Activated CD8-positive, alpha-beta T cell treated with anti-CD3 and anti-CD28 coated beads for 36 hours (primary cell): ENCODE measurements around the gene USP50. TPM values are rescaled to one million over a fixed set of nuclear protein-coding genes. Genes with fewer than 3 reads are reported as not detected.

Experiments used
- ATAC-seq: fragments of 200-7000 bp; cut with Tn5 transposase; one replicate; pipeline ENCODE4 v1.10.0; 2021; ENCODE audit warnings: mild to moderate bottlenecking, moderate library complexity
- CTCF ChIA-PET: fragments of 350-600 bp; sonication (Branson Sonifier 250); formaldehyde crosslinking; loops from one replicate; lab custom pipeline; 2021; ENCODE audit warnings: antibody characterized with exemption; lab: Charles Lee
- POLR2A ChIA-PET: fragments of 350-600 bp; sonication (Branson Sonifier 250); formaldehyde crosslinking; loops from one replicate; lab custom pipeline; 2021; ENCODE audit warnings: antibody characterized with exemption; lab: Charles Lee
- DNase-seq: peaks from one replicate; pipeline ENCODE4 v3.0.0-alpha.2; 2020
- H3K27ac Mint-ChIP-seq: one replicate; pipeline ENCODE4 v1.8.0; 2021; ENCODE audit warnings: mild to moderate bottlenecking, mixed read lengths
- H3K27me3 Mint-ChIP-seq: one replicate; pipeline ENCODE4 v1.8.0; 2021; ENCODE audit warnings: mixed read lengths
- H3K36me3 Mint-ChIP-seq: one replicate; pipeline ENCODE4 v1.8.0; 2021; ENCODE audit warnings: low read depth, mixed read lengths
- H3K4me1 Mint-ChIP-seq: one replicate; pipeline ENCODE4 v1.8.0; 2021; ENCODE audit warnings: low read depth, mixed read lengths
- H3K4me3 Mint-ChIP-seq: one replicate; pipeline ENCODE4 v1.8.0; 2021; ENCODE audit warnings: mild to moderate bottlenecking, moderate library complexity, mixed read lengths
- H3K9me3 Mint-ChIP-seq: one replicate; pipeline ENCODE4 v1.8.0; 2021; ENCODE audit warnings: mixed read lengths
- intact Hi-C: fragments of 100-400 bp; cut with micrococcal nuclease; formaldehyde crosslinking; loops from one replicate; pipeline ENCODE4 v1.10.0; 2022
- total RNA-seq, 2 experiments: library from RNA; stranded (reverse); gene quantifications; one replicate each; pipeline ENCODE4 v1.2.3, GENCODE V29; 2021
- TF ChIP-seq, protein P1 (sequence below): fragments of 200-600 bp; IDR thresholded peaks from one replicate; pipeline ENCODE4 v1.8.0; 2022; ENCODE audit warnings: antibody characterized with exemption, mild to moderate bottlenecking

USP50 gene
- total RNA-seq, 2 experiments from 2014 or later = not detected

DNA sequence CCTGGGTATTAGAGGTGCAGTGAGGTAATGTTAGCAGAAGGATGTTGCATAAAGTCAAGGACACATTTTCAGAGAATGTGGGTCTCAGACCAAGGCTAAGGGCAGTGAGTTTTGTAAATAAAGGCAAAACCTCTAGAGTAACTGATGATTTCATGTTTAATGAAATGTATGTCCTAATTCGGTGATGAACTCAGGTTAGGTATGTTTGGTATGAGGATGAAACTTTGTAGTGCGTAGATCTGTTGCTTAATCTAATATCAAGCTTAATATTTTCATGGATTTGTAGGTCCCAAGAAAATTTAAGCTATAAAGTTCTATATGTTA is 3.6 kb downstream of the USP50 start:
- intact Hi-C loops = no loop called here
- DNase-seq (no peak), ATAC-seq (no peak)
- no peaks in the 10 kb centered on the region for H3K4me1 Mint-ChIP-seq
- ChIA-PET CTCF (interaction anchor here (1.2 to 1.5 kb wide), 2 partner anchors 12 to 343 kb away, joined by 4 to 7 read pairs; no protein-coding TSS in a partner anchor), POLR2A (interaction anchor here (2.1 kb wide), 1 partner anchor 8 kb away, joined by 7 read pairs; no protein-coding TSS in a partner anchor)
- H3K27ac Mint-ChIP-seq = no peak overlapping the region
- no peaks in the 10 kb centered on the region for H3K36me3 Mint-ChIP-seq
- H3K27me3 Mint-ChIP-seq = peaks cover 3% of the 10 kb centered on the region
- no peaks in the 10 kb centered on the region for H3K9me3 Mint-ChIP-seq
- H3K4me3 Mint-ChIP-seq = no peak overlapping the region
- TF ChIP-seq, protein P1, sequence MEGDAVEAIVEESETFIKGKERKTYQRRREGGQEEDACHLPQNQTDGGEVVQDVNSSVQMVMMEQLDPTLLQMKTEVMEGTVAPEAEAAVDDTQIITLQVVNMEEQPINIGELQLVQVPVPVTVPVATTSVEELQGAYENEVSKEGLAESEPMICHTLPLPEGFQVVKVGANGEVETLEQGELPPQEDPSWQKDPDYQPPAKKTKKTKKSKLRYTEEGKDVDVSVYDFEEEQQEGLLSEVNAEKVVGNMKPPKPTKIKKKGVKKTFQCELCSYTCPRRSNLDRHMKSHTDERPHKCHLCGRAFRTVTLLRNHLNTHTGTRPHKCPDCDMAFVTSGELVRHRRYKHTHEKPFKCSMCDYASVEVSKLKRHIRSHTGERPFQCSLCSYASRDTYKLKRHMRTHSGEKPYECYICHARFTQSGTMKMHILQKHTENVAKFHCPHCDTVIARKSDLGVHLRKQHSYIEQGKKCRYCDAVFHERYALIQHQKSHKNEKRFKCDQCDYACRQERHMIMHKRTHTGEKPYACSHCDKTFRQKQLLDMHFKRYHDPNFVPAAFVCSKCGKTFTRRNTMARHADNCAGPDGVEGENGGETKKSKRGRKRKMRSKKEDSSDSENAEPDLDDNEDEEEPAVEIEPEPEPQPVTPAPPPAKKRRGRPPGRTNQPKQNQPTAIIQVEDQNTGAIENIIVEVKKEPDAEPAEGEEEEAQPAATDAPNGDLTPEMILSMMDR = no peak

DNA sequence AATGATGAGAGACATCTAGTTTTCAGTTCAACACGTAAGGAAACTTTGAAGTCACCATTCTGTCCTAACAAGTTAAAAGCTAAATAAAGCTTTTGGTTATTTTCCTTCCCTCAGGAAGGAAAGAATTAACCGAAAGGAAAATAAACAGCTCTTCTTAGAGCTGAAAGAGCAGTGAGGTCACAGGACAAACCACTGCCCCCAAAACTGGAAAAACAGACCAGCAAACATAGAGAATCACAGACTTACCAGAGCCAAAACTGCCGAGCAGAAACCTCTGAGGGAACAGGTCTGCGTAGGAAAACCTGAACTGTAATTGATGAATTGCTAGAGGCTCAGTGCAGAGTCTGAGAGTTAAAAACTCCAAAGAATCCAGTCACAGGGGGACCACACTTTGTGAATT is 14.7 kb downstream of the USP50 start:
- TF ChIP-seq, protein P1 = no peak
- no peak for DNase-seq
- H3K4me1 Mint-ChIP-seq = peaks cover 8% of the 10 kb centered on the region
- no peak overlapping the region for H3K4me3 Mint-ChIP-seq
- intact Hi-C loops = no loop called here
- ATAC-seq = no peak
- no peaks in the 10 kb centered on the region for H3K36me3 Mint-ChIP-seq
- H3K27me3 Mint-ChIP-seq = peaks cover 1% of the 10 kb centered on the region
- POLR2A ChIA-PET = no interaction called here
- H3K27ac Mint-ChIP-seq = peak overlapping the region; percentile 47
- CTCF ChIA-PET = interaction anchor here (0.8 to 1.8 kb wide), 2 partner anchors 9 to 11 kb away, joined by 3 to 7 read pairs; no protein-coding TSS in a partner anchor
- H3K9me3 Mint-ChIP-seq = peaks cover 3% of the 10 kb centered on the region

DNA sequence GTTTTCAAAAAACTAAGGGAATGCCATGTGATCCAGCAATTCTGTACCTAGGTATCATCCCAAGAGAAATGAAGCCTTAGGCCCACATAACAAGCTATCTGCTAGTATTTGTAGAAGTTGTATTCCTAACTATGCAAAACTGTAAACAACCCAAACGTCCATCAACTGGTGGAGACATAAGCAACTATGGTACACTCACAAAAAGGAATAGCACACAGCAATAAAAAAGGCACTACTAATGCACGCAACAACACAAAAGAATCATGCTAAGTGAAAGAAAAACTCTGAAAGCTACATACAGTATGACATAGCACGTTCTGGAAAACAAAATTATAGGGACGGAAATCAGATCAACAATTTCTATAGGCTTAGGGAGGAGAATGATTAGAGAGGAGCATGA is 15.3 kb downstream of the USP50 start:
- intact Hi-C loops = no loop called here
- ATAC-seq (no peak), DNase-seq (no peak)
- Mint-ChIP-seq H3K27me3 (peaks cover 1% of the 10 kb centered on the region), H3K9me3 (peaks cover 3% of the 10 kb centered on the region), H3K4me1 (peaks cover 8% of the 10 kb centered on the region), H3K27ac (no peak overlapping the region), H3K4me3 (no peak overlapping the region), H3K36me3 (no peaks in the 10 kb centered on the region)
- CTCF ChIA-PET = interaction anchor here (0.8 to 1.8 kb wide), 3 partner anchors 9 to 28 kb away, joined by 3 to 7 read pairs (median 3); no protein-coding TSS in a partner anchor
- TF ChIP-seq, protein P1 = no peak
- POLR2A ChIA-PET = no interaction called here

DNA sequence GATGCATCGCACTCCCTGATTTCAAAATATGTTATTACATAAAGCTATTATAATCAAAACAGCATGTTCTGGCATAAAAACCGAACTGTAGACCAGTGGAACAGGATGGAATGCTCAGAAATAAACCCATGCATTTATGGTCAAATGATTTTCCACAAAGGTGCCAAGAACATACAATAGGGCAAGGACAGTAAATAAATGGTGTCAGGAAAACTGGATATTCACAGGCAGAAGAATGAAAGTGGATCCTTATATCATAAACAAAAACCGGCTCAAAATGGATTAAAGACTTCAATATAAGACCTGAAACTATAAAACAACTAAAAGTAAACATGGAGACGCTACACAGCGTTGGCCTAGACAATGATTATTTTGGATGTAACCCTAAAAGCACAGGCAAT is 22.6 kb downstream of the USP50 start:
- DNase-seq (no peak), ATAC-seq (no peak)
- H3K9me3 Mint-ChIP-seq = no peaks in the 10 kb centered on the region
- no peaks in the 10 kb centered on the region for H3K36me3 Mint-ChIP-seq
- H3K4me1 Mint-ChIP-seq = no peaks in the 10 kb centered on the region
- H3K4me3 Mint-ChIP-seq = no peak overlapping the region
- H3K27me3 Mint-ChIP-seq = no peaks in the 10 kb centered on the region
- CTCF ChIA-PET = no interaction called here
- intact Hi-C loops = no loop called here
- TF ChIP-seq, protein P1 = no peak
- POLR2A ChIA-PET = no interaction called here
- no peak overlapping the region for H3K27ac Mint-ChIP-seq

DNA sequence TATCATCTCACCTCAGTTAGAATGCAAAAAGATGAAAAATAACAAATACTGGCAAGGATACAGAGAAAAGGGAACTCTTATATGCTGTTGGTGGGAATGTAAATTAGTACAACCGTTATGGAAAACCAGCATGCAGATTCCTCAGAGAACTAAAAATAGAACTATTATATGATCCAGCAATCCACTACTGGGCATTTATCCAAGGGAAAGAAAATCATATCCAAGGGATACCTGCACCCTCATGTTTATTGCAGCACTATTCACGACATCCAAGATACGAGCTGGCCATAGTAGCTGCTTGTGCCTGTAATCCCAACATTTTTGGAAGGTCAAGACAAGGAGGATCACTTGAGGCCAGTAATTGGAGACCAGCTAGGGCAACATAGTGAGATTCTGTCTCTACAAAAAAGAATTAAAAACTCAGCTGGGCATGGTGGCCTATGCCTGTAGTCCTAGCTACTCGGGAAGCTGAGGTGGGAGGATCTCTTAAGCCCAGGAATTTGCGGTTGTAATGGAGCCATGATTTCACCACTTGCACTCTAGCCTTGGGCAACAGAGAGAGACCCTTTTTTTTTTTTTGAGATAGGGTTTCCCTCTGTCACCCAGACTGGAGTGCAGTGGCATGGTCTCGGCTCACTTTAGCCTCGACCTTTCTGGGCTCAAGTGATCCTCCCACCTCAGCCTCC is 26.6 kb downstream of the USP50 start:
- ChIA-PET CTCF (interaction anchor here (0.7 kb wide), 1 partner anchor 61 kb away, joined by 3 read pairs; no protein-coding TSS in a partner anchor), POLR2A (no interaction called here)
- intact Hi-C loops = no loop called here
- peaks cover 2% of the 10 kb centered on the region for H3K9me3 Mint-ChIP-seq
- no peak for ATAC-seq
- H3K4me1 Mint-ChIP-seq = no peaks in the 10 kb centered on the region
- H3K27me3 Mint-ChIP-seq = no peaks in the 10 kb centered on the region
- no peak overlapping the region for H3K27ac Mint-ChIP-seq
- peaks cover 2% of the 10 kb centered on the region for H3K36me3 Mint-ChIP-seq
- DNase-seq = no peak
- no peak overlapping the region for H3K4me3 Mint-ChIP-seq
- TF ChIP-seq, protein P1 = no peak
